GM18951 (cell line): ENCODE results near the gene PHF2.

ENCODE experiments used
- POLR2A ChIP-seq: IDR thresholded peaks from 4 replicates; pipeline ENCODE4 v1.6.1; 2011; ENCODE audit warnings: mild to moderate bottlenecking; ENCODE audit not compliant: insufficient read length, insufficient read depth; ENCODE audit errors: extremely low read depth
- in situ Hi-C: fragments of 300-500 bp; cut with MboI; formaldehyde crosslinking; loops from one replicate; pipeline ENCODE4 v1.12.0; 2022; ENCODE audit warnings: low sequenced_read_pairs, mixed read lengths, inconsistent platforms; ENCODE audit not compliant: unreplicated experiment

The PHF2 gene

DNA sequence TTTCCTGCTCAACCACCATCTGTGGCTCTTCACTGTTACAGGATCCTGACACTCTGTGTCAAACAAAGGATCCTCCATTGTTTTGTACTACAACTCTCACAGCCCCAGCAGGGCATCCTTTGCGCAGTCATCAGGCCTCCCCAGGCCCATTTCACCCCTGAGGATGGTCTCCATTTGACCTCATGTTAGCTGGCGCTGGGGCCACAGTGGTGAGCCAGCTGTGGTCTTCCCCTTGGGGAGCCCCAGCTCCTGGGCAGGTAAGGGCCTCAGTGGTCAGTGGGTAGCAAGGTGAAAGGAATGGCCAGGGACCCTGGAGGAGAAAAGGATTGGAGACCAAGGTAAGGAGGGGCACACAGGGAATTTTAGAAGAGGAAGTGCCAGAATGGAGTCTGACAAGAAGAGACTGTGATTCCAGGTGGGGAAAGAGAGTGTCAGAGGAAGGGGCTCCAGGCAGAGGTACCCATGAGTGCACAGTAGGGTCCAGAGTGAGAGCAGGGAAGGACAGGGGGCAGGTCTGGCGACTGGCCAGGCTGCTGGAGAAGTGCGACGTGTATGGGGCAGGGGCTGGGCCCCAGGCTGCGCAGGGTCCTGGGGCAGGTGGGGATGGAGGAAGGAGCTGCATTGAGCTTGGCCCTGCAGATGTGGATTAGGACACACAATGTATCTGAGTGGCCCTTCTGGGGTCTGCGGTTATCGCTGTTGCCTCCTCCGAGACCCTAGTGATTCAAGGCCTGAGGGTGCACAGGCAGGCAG lies 109.9 kb downstream of the PHF2 start:
- no peak for TF ChIP-seq POLR2A
- in situ Hi-C loops: loop anchor here (25.0 kb wide), 1 partner anchor 276 kb away; the partner anchor contains the start of gene BARX1

DNA sequence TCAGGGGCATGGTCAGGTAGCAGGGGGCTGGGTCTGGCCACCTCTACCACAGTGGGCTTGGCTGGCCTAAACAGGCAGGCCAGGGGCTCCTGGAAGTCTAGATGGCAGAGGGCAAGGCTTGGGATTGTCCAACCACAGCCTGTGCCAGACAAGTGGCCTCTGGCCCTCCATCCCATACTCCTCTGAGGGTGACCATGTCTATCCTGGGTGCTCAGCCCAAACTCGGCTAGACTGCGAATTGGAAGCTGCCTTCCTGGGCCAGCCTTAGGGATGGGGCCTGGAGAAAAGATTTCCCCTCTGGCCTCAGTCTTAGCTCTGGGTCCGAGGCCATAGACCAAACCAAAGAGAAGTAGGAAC lies 110.5 kb downstream of the PHF2 start:
- in situ Hi-C loops: loop anchor here (25.0 kb wide), 1 partner anchor 275 kb away; the partner anchor contains the start of gene BARX1
- no peak for TF ChIP-seq POLR2A

GRCh38 chr9:93690618-93691017 lies 114.2 kb downstream of the PHF2 start:
- in situ Hi-C loops: loop anchor here (25.0 kb wide), 1 partner anchor 272 kb away; the partner anchor contains the start of gene BARX1

GRCh38 chr9:93693129-93693528 lies 116.7 kb downstream of the PHF2 start:
- in situ Hi-C loops: loop anchor here (25.0 kb wide), 1 partner anchor 269 kb away; the partner anchor contains the start of gene BARX1
- no peak for TF ChIP-seq POLR2A

More at GRCh38 chr9:93690618-93691017, 114.2 kb downstream of the PHF2 start:
- TF ChIP-seq POLR2A: no peak

DNA sequence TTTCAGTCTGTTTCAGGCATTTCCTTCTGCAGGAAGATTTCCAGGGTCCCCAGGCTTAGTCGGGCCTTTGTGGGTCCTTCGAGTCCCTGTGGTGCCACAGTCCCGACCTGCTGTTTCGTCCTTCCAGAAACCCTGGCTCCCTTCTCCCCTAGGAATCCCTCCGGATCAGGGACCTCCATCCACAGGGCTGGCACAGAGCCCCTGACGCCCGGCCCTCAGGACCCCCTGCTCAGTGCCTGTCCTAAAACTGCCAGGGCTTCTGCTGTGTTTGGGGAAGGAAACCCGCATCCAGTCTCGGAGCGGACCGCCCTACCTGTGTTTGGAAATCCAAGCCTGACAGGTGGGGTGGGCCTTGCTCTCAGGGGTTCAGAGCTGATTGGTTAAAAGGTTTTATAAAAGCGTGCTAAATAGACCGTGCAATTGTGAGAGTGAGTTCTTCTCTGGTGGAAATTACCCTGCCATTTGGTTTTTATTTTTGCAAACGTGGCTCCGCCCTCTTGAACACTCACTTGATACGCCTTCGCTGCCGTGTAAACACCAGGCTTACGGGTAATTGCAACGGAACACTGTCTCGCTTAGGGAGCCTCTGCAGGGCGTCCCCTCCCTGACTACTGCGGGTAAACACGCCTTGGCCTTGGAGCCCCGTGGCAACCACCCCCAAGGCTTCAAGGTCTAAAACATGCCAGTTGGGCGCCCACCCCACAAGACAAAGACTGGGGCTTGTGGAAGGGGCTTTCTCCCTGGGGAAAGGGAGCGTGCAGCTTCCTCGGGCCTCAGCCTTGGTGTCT lies 121.2 kb downstream of the PHF2 start:
- in situ Hi-C loops: loop anchor here (25.0 kb wide), 1 partner anchor 265 kb away; the partner anchor contains the start of gene BARX1
- no peak for TF ChIP-seq POLR2A

GRCh38 chr9:93698140-93698908 lies 121.9 kb downstream of the PHF2 start:
- in situ Hi-C loops: loop anchor here (25.0 kb wide), 1 partner anchor 264 kb away; the partner anchor contains the start of gene BARX1
- no peak for TF ChIP-seq POLR2A

DNA sequence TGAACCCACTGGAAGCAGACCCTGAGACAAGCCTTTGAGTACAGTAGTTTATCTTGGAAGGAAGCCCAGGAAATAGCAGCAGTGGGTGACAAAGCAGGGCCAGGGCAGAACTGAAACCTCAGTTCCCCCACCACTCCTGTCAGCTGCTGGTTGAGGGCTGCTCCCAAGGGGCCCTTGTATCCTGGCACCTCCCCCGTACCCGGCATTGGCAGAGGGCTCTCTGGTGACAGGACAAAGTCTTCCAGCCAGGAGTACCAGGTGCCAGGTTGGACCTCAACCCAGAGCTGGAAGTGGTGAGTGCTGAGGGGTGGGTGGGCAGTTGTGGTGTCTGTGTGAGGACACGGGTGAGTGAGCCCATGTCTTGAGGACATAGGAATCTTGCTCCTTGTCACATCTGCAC lies 123.3 kb downstream of the PHF2 start:
- in situ Hi-C loops: loop anchor here (25.0 kb wide), 1 partner anchor 263 kb away; the partner anchor contains the start of gene BARX1
- no peak for TF ChIP-seq POLR2A

- no peak for TF ChIP-seq POLR2A
- in situ Hi-C loops: no loop called here
Observed at GRCh38 chr9:93701494-93702218, 125.3 kb downstream of the PHF2 start.

DNA sequence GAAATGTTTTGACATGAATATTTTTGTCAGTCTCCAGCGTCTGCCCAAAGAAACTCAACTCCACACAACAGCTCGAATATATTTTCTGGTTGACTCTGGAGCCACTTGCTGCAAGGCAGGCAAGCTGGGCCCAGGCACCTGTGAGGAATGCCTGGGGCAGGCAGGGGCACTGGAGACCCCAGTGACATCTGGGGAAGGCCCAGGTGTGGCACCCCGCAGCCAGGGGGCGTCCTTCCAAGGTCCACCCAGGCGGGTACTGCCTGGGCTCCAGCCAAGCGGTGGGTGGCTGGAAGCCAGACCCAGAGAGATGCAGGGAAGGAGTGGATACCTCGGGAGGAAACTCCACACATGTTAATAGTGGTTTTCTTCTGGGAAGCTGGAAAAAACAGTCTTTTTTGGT lies 125.9 kb downstream of the PHF2 start:
- TF ChIP-seq POLR2A: no peak
- in situ Hi-C loops: no loop called here

GRCh38 chr9:93708289-93708986 lies 132.1 kb downstream of the PHF2 start:
- in situ Hi-C loops: no loop called here

DNA sequence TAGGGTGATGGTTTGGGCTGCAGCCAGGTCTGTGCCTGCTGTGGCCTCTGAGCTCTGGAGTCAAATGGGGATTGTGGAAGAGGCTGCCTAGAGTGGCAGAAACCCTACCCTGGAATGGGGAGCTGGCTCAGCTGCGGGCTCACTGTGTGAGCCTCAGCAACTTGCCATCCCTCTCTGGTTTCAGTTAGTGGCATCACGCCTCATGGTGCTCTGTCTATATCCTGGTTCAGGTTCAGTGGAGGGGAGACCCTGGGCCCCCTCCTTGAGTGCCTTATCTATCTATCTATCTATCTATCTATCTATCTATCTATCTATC lies 132.6 kb downstream of the PHF2 start:
- in situ Hi-C loops: no loop called here
- no peak for TF ChIP-seq POLR2A

More at GRCh38 chr9:93708289-93708986, 132.1 kb downstream of the PHF2 start:
- TF ChIP-seq POLR2A: no peak
